HL-60 (cell line): Measurements from ENCODE around the gene IL36B.

Source experiments
- DNase-seq, 2 experiments: peaks; one replicate each; pipeline ENCODE4 v3.0.0-alpha.2; 2010 to 2020; ENCODE audit warnings: low read depth in 1 of 2, low spot score in 1 of 2
- H3K27ac ChIP-seq: fragments of 250-450 bp; sonication (Bioruptor Pico); replicated peaks from 2 replicates; pipeline ENCODE4 v1.5.1; 2020; ENCODE audit warnings: mild to moderate bottlenecking, moderate library complexity
- H3K27me3 ChIP-seq: fragments of 250-450 bp; sonication (Bioruptor Pico); 2 replicates; pipeline ENCODE4 v1.5.1; 2021; ENCODE audit warnings: mild to moderate bottlenecking, moderate library complexity; ENCODE audit not compliant: insufficient read depth, poor library complexity, severe bottlenecking
- H3K4me3 ChIP-seq: replicated peaks from 2 replicates; pipeline ENCODE4 v1.5.1; 2011; ENCODE audit warnings: mild to moderate bottlenecking, control low read depth, low read length; ENCODE audit not compliant: insufficient read depth
- CTCF ChIP-seq: IDR thresholded peaks from one replicate; pipeline ENCODE4 v1.5.1; 2011; ENCODE audit warnings: low read length, control low read depth, inconsistent platforms; ENCODE audit not compliant: insufficient read depth
- GABPA ChIP-seq: IDR thresholded peaks from 2 replicates; pipeline ENCODE4 v1.6.1; 2012; ENCODE audit warnings: low read depth
- POLR2AphosphoS5 ChIP-seq: IDR thresholded peaks from 2 replicates; pipeline ENCODE4 v1.6.1; 2012; ENCODE audit warnings: low read depth
- REST ChIP-seq: IDR thresholded peaks from 2 replicates; pipeline ENCODE4 v1.6.1; 2012; ENCODE audit warnings: low read depth; ENCODE audit not compliant: insufficient replicate concordance
- SPI1 ChIP-seq: IDR thresholded peaks from 2 replicates; pipeline ENCODE4 v1.6.1; 2012; ENCODE audit warnings: low read depth, mild to moderate bottlenecking, borderline replicate concordance

The IL36B gene

GRCh38 chr2:113002677-113003076, 50.0 kb downstream of the IL36B start:
- H3K27ac ChIP-seq = no peak overlapping the region
- H3K27me3 ChIP-seq = no peaks in the 10 kb centered on the region
- H3K4me3 ChIP-seq = no peak overlapping the region
- TF ChIP-seq SPI1 = no peak
- no peak for TF ChIP-seq GABPA
- no peak for TF ChIP-seq POLR2AphosphoS5
- TF ChIP-seq CTCF = no peak
- TF ChIP-seq REST = no peak
- DNase-seq = no peak

- no peak overlapping the region for H3K27ac ChIP-seq
- no peaks in the 10 kb centered on the region for H3K27me3 ChIP-seq
- no peak for DNase-seq
- no peak for TF ChIP-seq SPI1
- TF ChIP-seq CTCF = no peak
- TF ChIP-seq REST = no peak
- TF ChIP-seq GABPA = no peak
- TF ChIP-seq POLR2AphosphoS5 = no peak
- H3K4me3 ChIP-seq = no peak overlapping the region
Observed at GRCh38 chr2:113000436-113000835, 52.2 kb downstream of the IL36B start.

- Histone ChIP-seq H3K27ac (no peak overlapping the region), H3K27me3 (no peaks in the 10 kb centered on the region), H3K4me3 (no peak overlapping the region)
- no peak for DNase-seq
- TF ChIP-seq REST (no peak), POLR2AphosphoS5 (no peak), CTCF (no peak)
Observed at GRCh38 chr2:112997151-112997550, 55.5 kb downstream of the IL36B start.
